Subcutaneous abdominal adipose tissue (tissue), 5 donors: ENCODE data around the gene EGFR.

Experiments
- H3K27ac ChIP-seq: one replicate; pipeline ENCODE4 v1.7.0; 2013; ENCODE audit warnings: low read depth, mild to moderate bottlenecking, inconsistent platforms, low read length, moderate library complexity
- H3K27me3 ChIP-seq, 5 donors: one replicate each; pipeline ENCODE4 v1.7.0; 2013; ENCODE audit warnings: low read length in 5 of 5, inconsistent platforms in 1 of 5; ENCODE audit not compliant: control insufficient read depth in 5 of 5, insufficient read depth in 4 of 5
- H3K36me3 ChIP-seq, 5 donors: one replicate each; pipeline ENCODE4 v1.7.0; 2013; ENCODE audit warnings: low read length in 5 of 5; ENCODE audit not compliant: control insufficient read depth in 5 of 5, insufficient read depth in 5 of 5
- H3K4me1 ChIP-seq, 5 donors: one replicate each; pipeline ENCODE4 v1.7.0; 2013; ENCODE audit warnings: low read length in 5 of 5, mild to moderate bottlenecking in 3 of 5, moderate library complexity in 1 of 5; ENCODE audit not compliant: control insufficient read depth in 5 of 5, insufficient read depth in 5 of 5
- H3K4me3 ChIP-seq, 5 donors: one replicate each; pipeline ENCODE4 v1.7.0; 2013; ENCODE audit warnings: low read length in 5 of 5, low read depth in 1 of 5
- H3K9ac ChIP-seq, 5 donors: one replicate each; pipeline ENCODE4 v1.7.0; 2013; ENCODE audit warnings: low read length in 5 of 5, mild to moderate bottlenecking in 4 of 5, moderate library complexity in 3 of 5
- H3K9me3 ChIP-seq, 5 donors: one replicate each; pipeline ENCODE4 v1.7.0; 2013; ENCODE audit warnings: low read length in 5 of 5; ENCODE audit not compliant: control insufficient read depth in 5 of 5
- donor health status: healthy.
- donor health status: healthy.
- donor health status: healthy.
- donor health status: healthy.
- donor health status: healthy.

The EGFR gene

GRCh38 chr7:55260676-55261385 is 242.0 kb downstream of the EGFR start:
- Histone ChIP-seq H3K27me3 (peaks cover 0 to 11% (median 2%) of the 10 kb centered on the region in 5 donors), H3K9ac (no peak overlapping the region), H3K4me3 (no peak overlapping the region), H3K4me1 (peaks cover 0 to 2% (median 2%) of the 10 kb centered on the region in 5 donors), H3K27ac (no peak overlapping the region), H3K36me3 (no peaks in the 10 kb centered on the region), H3K9me3 (no peaks in the 10 kb centered on the region)
